Endodermal cell (in vitro differentiated cells): ENCODE measurements around the gene NELFA. TPM values are rescaled to one million over a fixed set of nuclear protein-coding genes. Genes with fewer than 3 reads are reported as not detected.
A peak's percentile ranks its signal among the peaks of the same experiment; 100 is the strongest.

Source experiments
- DNase-seq: peaks from one replicate; pipeline ENCODE4 v3.0.0-alpha.2; 2017
- H3K27ac ChIP-seq: 2 replicates; pipeline ENCODE4 v1.5.1; 2013; ENCODE audit warnings: mild to moderate bottlenecking, low read depth, low read length, moderate library complexity
- H3K27me3 ChIP-seq: 2 replicates; pipeline ENCODE4 v1.6.1; 2013; ENCODE audit warnings: mild to moderate bottlenecking, low read length, moderate library complexity; ENCODE audit not compliant: insufficient read depth, control insufficient read depth, poor library complexity, severe bottlenecking
- H3K36me3 ChIP-seq: 2 replicates; pipeline ENCODE4 v1.7.0; 2013; ENCODE audit warnings: mild to moderate bottlenecking, low read length, moderate library complexity; ENCODE audit not compliant: control insufficient read depth, insufficient read depth
- H3K4me1 ChIP-seq: one replicate; pipeline ENCODE4 v1.7.0; 2013; ENCODE audit warnings: low read length; ENCODE audit not compliant: control insufficient read depth, insufficient read depth
- H3K4me3 ChIP-seq: 2 replicates; pipeline ENCODE4 v1.5.1; 2013; ENCODE audit warnings: mild to moderate bottlenecking, low read length, moderate library complexity
- H3K9ac ChIP-seq: 2 replicates; pipeline ENCODE4 v1.6.1; 2013; ENCODE audit warnings: mild to moderate bottlenecking, low read length, moderate library complexity; ENCODE audit not compliant: poor library complexity, severe bottlenecking; ENCODE audit errors: extremely low read depth
- H3K9me3 ChIP-seq: 2 replicates; pipeline ENCODE4 v1.6.1; 2013; ENCODE audit warnings: mild to moderate bottlenecking, low read length, moderate library complexity; ENCODE audit not compliant: control insufficient read depth
- H3K27ac Mint-ChIP-seq: 2 replicates; pipeline ENCODE4 v1.8.0; 2020; ENCODE audit warnings: mixed read lengths
- H3K27me3 Mint-ChIP-seq: 2 replicates; pipeline ENCODE4 v1.8.0; 2021; ENCODE audit warnings: mild to moderate bottlenecking, mixed read lengths; ENCODE audit not compliant: insufficient read depth
- H3K36me3 Mint-ChIP-seq: 2 replicates; pipeline ENCODE4 v1.8.0; 2020; ENCODE audit warnings: low read depth, mixed read lengths
- H3K4me1 Mint-ChIP-seq: 2 replicates; pipeline ENCODE4 v1.8.0; 2020; ENCODE audit warnings: mixed read lengths
- H3K4me3 Mint-ChIP-seq: 2 replicates; pipeline ENCODE4 v1.8.0; 2020; ENCODE audit warnings: mild to moderate bottlenecking, moderate library complexity, mixed read lengths
- H3K9me3 Mint-ChIP-seq: 2 replicates; pipeline ENCODE4 v1.8.0; 2020; ENCODE audit warnings: mild to moderate bottlenecking, mixed read lengths
- CTCF ChIP-seq: fragments of 200-600 bp; sonication (generic); conservative IDR thresholded peaks from 2 replicates; pipeline ENCODE4 v1.5.0; 2021; ENCODE audit warnings: antibody characterized with exemption, mild to moderate bottlenecking
- WGBS, 2 experiments: methylation state at CpG; one replicate each; pipeline versions ENCODE4 v1.1.5 to v1.1.7; 2013; ENCODE audit warnings: missing lambda C conversion rate in 2 of 2, mixed read lengths in 1 of 2; ENCODE audit not compliant: insufficient coverage in 1 of 2, insufficient read length in 1 of 2; 5-methylcytosine and 5-hydroxymethylcytosine counted together
- total RNA-seq, 2 donors: library from RNA; stranded (reverse); fragmentation: NEBNext Ultra II Directional in 1 of 2; extraction: Animal tissue kit (Norgen Biotek cat#: 25700) in 1 of 2; gene quantifications; 2 replicates in 1 of 2; 3 replicates in 1 of 2; pipeline ENCODE4 v1.2.1, GENCODE V29; 2021

The NELFA gene
- total RNA-seq, 2 donors from 2014 or later = 54.8 to 60.1 TPM

DNA sequence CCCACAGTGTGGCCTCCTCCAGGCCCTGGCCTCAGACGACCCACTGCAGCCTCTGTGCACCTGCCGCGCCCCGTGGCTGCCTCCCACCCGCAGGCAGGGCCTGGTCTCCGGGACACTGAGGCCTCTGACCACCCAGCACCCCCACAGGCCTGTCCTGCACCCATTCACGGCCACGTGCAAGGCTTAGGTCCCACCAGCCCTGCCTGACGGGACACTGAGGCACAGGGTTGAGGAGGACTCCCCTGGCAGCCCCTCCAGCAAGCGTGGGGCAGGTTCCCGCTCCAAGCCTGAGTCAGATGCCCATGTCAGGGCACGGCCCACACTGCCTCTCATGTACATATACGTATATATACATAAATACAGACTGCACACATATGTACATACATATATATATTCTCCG is 23.5 kb downstream of the NELFA start:
- H3K27me3 Mint-ChIP-seq = no peaks in the 10 kb centered on the region
- Histone ChIP-seq H3K4me1 (no peaks in the 10 kb centered on the region), H3K4me3 (no peak overlapping the region), H3K36me3 (peaks cover 60% of the 10 kb centered on the region), H3K27ac (peak overlapping the region; percentile 24), H3K9me3 (no peaks in the 10 kb centered on the region), H3K9ac (no peak overlapping the region), H3K27me3 (no peaks in the 10 kb centered on the region)
- TF ChIP-seq CTCF = no peak
- no peak overlapping the region for H3K4me3 Mint-ChIP-seq
- peaks cover 38% of the 10 kb centered on the region for H3K36me3 Mint-ChIP-seq
- H3K27ac Mint-ChIP-seq = no peak overlapping the region
- H3K9me3 Mint-ChIP-seq = no peaks in the 10 kb centered on the region
- DNase-seq = no peak
- 96 to 98% methylated on average over 5 to 14 of the region's 14 CpGs for WGBS, 2 experiments
- H3K4me1 Mint-ChIP-seq = no peaks in the 10 kb centered on the region

- H3K36me3 Mint-ChIP-seq = peaks cover 38% of the 10 kb centered on the region
- no peak overlapping the region for H3K4me3 Mint-ChIP-seq
- no peaks in the 10 kb centered on the region for H3K27me3 ChIP-seq
- no peaks in the 10 kb centered on the region for H3K4me1 Mint-ChIP-seq
- H3K9me3 ChIP-seq = no peaks in the 10 kb centered on the region
- H3K27ac ChIP-seq = peak overlapping the region; percentile 32
- 87 to 94% methylated on average over 13 to 27 of the region's 27 CpGs for WGBS, 2 experiments
- TF ChIP-seq CTCF = no peak
- H3K9me3 Mint-ChIP-seq = no peaks in the 10 kb centered on the region
- no peak overlapping the region for H3K9ac ChIP-seq
- H3K27me3 Mint-ChIP-seq = no peaks in the 10 kb centered on the region
- DNase-seq = no peak
- H3K27ac Mint-ChIP-seq = peak overlapping the region; percentile 48
- H3K36me3 ChIP-seq = peaks cover 60% of the 10 kb centered on the region
- no peak overlapping the region for H3K4me3 ChIP-seq
- H3K4me1 ChIP-seq = no peaks in the 10 kb centered on the region
Measured at GRCh38 chr4:1984406-1985191, 24.2 kb downstream of the NELFA start.

GRCh38 chr4:1983846-1984405 is 24.8 kb downstream of the NELFA start:
- TF ChIP-seq CTCF = no peak
- Mint-ChIP-seq H3K4me1 (no peaks in the 10 kb centered on the region), H3K27me3 (no peaks in the 10 kb centered on the region), H3K4me3 (no peak overlapping the region), H3K36me3 (peaks cover 43% of the 10 kb centered on the region), H3K9me3 (no peaks in the 10 kb centered on the region), H3K27ac (no peak overlapping the region)
- H3K4me3 ChIP-seq = no peak overlapping the region
- no peak for DNase-seq
- 95 to 98% methylated on average over 14 to 21 of the region's 21 CpGs for WGBS, 2 experiments
- H3K4me1 ChIP-seq = no peaks in the 10 kb centered on the region
- H3K9me3 ChIP-seq = no peaks in the 10 kb centered on the region
- H3K36me3 ChIP-seq = peaks cover 61% of the 10 kb centered on the region
- H3K9ac ChIP-seq = no peak overlapping the region
- no peaks in the 10 kb centered on the region for H3K27me3 ChIP-seq
- H3K27ac ChIP-seq = no peak overlapping the region
